Stimulated activated CD4-positive, alpha-beta T cell treated with anti-CD3 and anti-CD28 coated beads, Interleukin-2, amount 100 ng/mL, for 24 hours (primary cell): ENCODE data around the gene PRCC.
A peak's percentile ranks its signal among the peaks of the same experiment; 100 is the strongest.

Experiments used
- DNase-seq, 2 donors: peaks; one replicate each; pipeline ENCODE4 v3.0.0-alpha.2; 2020

The PRCC gene

GRCh38 chr1:156845953-156846545 lies 78.7 kb downstream of the PRCC start:
- DNase-seq = no peak

- no peak for DNase-seq
These were observed 79.3 kb downstream of the PRCC start for GRCh38 chr1:156846643-156847042.

GRCh38 chr1:156847591-156848460 lies 80.5 kb downstream of the PRCC start:
- no peak for DNase-seq

- DNase-seq = peak; percentile 54 to 76
These were observed 81.3 kb downstream of the PRCC start for GRCh38 chr1:156848461-156849150.

GRCh38 chr1:156849151-156849496 lies 81.8 kb downstream of the PRCC start:
- no peak for DNase-seq
